Inflammatory macrophage (primary cell): ENCODE measurements around the gene FRMD5.

Experiments used
- DNase-seq, 2 donors: peaks; one replicate each; pipeline ENCODE4 v3.0.0-alpha.2; 2020 to 2022

FRMD5 gene

DNA sequence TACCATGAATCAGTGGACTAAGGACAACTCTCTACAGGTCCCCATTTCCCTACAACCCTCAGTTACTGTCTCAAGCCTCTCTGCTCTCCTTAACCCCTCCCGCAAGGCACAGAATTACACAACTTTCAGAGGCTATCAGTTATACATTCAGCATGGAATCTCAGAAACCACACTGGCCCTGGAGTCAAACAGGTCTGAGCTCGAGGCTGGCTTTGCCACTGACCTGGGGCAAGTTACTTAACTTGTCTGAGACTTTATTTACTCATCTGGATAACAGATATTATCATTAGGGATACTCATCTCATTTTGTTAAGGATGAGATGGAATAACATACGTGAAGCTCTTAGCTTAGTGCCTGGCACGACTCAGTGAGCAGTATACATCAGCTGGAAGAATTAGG lies 273.1 kb downstream of the FRMD5 start:
- DNase-seq = no peak

DNA sequence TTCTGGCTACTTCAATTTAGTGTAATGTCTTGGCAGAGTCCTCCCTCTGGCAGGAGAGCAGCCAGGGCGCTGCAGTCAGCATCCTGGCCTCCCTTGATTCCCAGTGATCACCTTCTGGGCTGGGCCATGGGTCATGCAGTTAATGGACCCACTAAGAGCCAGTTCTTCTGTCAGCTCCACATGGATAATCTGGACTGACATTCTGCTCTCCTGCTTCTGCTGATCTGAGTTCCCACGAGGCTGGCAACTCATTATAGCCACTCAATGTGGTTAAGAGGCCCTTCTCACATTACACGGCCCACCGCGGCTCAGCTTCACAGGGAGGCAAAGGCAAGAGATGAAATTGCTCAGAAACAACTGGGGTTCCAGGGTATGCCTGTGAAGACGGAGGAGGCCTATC lies 274.3 kb downstream of the FRMD5 start:
- no peak for DNase-seq

DNA sequence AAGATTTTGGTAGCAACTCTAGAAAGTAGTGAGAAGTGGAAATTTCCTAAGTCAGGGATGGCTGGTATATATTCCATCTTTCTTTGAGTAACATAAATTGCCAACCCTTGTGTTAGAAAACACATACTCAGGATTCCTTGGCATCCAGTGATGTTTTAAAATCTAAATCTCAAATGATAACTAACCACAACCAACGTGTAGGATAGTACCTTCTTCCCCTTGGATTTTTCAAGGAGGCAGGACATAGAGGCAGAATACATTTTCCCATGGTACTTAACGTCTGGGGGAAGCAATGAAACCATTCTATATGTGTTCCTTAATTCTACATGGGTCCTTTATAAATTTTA lies 274.8 kb downstream of the FRMD5 start:
- no peak for DNase-seq

GRCh38 chr15:43919540-43920253 lies 275.4 kb downstream of the FRMD5 start:
- DNase-seq = no peak

DNA sequence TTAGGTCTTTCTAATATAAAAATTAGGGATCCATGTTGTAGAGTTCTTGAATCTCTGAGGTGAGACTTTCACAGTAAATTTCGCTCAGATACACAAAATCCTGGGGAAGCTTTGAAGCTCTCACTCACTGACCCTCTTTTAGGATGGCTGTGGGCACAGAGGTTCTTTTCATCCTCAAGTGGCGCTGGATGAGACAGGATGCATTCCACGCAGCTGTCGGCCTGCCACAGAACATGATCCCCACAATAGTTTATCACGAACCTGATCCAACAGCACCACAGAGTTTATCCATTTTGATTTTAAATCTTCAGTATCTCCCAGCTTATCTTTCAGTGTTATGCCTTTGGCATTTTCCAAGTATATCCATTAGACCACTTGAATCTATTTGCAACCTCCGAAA lies 276.4 kb downstream of the FRMD5 start:
- DNase-seq = no peak

- DNase-seq = no peak
Observed at GRCh38 chr15:43916326-43916660, 278.8 kb downstream of the FRMD5 start.

DNA sequence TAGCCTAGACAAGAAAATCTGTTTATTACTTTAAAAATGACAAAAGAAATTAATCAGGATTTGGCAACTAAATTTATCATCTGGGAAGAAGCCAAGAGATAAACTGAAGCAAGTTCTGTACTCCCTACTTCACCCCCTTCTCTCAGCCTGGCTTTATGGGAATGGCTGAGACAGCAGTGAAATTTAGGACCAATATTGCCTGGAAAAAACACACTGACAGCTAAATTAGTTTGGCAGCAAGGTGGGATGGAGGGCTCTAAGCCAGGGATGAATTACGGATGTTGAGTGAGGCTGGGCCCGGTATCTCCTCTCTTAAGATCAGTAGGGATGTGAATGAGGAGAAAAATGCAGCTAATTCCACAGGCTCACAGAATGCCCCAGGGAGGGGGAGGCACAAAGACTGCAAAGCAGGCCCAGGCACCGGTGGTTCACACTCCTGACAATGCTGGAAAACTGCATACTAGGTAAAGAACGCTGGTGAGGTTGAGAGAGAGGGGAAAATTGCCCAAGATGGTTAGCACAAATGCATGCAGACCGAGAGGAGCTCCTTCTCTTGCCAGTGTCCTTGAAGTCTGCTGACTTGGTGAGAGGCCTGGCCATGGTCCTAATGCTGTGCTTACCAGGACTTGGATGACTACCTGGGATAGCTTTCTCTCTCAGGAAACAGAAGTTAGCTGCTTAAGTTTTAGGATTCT lies 279.3 kb downstream of the FRMD5 start:
- no peak for DNase-seq

- no peak for DNase-seq
Observed at GRCh38 chr15:43913941-43914340, 281.1 kb downstream of the FRMD5 start.

GRCh38 chr15:43913026-43913780 lies 281.9 kb downstream of the FRMD5 start:
- no peak for DNase-seq

DNA sequence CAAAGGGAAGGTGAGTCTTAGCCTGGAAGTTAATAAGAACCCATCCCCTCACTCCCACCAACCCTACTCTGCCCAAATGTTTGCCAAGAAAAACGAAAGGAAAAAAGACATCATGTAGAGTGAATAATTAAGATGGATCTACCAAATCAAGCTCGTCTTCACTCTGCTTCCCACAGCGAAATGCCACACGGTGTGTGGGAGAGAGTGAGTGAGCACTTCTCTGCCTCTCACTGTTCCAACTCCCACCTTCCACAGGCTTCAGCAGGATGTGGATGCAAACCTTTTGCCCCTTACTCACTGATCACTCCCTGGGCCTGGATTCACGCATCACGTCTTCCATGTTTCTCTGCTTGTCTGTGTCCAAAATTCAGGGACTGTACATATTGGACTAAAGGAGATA lies 282.9 kb downstream of the FRMD5 start:
- DNase-seq = no peak

- DNase-seq = peak; percentile 27 to 80
Observed at GRCh38 chr15:43911235-43911781, 283.8 kb downstream of the FRMD5 start.

GRCh38 chr15:43908516-43909050 lies 286.5 kb downstream of the FRMD5 start:
- DNase-seq = no peak

DNA sequence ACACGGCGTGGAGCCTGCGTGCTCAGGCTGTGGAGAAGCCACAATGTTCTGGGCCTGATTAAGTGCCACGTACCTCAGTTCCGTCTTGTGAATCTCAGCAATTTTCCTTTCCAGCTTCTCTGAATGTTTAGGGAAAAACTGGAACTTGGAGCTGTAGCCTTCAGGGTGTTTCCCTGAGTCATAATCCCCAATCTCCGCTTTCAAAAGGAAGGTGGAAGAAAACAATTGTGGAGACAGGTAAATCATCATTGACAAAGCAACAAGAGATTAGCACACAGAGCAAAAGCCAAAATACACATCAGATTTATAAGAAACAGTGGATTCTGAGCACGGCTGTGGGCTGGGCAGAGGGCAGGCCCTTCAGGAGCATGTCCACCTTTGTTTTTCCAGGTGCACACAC lies 289.3 kb downstream of the FRMD5 start:
- no peak for DNase-seq

- peak; percentile 54 to 56 for DNase-seq
Observed at GRCh38 chr15:43903864-43904290, 291.2 kb downstream of the FRMD5 start.

GRCh38 chr15:43901495-43901894 lies 293.6 kb downstream of the FRMD5 start:
- DNase-seq = no peak

GRCh38 chr15:43900996-43901395 lies 294.1 kb downstream of the FRMD5 start:
- no peak for DNase-seq

DNA sequence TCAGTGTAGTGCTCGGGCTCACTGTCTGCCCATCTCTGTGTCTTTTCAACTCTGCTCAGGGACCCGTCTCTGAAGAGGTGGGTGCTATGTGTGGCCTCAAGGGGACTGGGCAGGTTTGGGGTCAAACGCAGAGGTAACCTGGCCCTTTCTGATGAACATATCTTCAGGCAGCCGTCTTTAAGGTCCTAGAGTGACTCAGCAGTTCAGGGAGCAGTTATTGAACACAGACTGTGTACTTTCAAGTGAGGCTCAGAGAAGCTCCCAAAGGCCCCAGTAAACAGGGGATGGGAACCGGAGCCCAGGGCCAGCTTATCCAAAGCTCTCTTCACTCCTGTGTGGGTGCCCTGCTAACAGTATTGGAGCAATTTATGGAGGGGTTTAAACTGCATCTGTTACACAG lies 295.1 kb downstream of the FRMD5 start:
- DNase-seq = no peak

DNA sequence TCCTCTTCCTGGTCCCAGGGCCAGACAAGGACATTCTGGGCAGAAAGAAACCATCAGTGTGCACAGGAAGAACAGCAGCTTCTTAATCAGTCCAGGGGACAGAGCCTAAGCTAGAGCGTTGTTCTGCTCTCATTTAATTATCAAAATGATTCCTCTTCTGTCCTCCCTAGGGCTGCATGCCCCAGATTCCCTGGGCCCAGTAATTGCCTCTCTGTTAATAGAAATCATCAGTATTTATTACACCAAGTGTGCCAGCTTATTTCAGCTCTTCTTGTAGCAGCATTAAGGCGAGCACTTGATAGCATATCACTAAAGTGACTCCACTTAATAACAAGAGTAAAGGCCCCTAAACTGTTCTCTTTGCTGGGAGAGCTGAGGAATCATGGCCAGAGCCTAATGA lies 296.2 kb downstream of the FRMD5 start:
- DNase-seq = no peak

DNA sequence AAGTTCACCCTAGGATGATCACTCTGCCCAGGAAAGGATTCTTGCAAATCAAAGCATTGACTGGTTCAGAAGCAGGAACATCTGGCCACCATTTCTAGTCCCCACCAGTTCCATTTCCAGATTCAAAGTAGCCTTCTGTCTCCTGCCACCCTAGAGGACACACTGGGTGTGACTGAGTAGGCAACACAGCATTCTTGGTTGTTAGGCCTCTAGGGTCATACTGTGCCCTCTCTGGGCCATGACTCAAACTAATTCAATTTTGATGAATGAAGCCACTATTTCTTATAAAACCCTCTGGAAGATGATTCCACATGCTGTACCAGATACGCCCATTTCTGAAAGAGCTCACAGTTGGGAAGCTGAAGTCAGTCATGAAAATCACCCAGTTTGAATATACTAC lies 298.5 kb downstream of the FRMD5 start:
- no peak for DNase-seq

GRCh38 chr15:43895586-43895985 lies 299.5 kb downstream of the FRMD5 start:
- no peak for DNase-seq

DNA sequence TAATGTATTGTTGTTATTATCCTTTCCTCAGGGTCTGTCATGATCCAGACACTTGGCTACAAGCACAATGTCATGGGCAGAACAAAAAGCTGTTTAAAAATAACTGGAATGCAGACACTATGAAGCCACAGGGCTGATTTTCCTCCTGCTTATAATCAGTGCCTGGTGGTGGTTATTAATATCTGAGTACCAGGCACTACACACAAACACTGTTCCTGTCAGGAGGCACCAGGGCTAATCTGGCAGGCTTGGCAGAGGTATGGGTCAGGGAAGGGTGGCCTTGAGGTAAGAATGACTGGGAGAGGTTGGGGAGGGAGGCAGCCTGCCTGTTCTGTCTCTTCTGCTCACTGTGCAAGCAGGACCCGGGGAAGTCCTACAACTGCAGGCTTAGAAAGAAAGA lies 301.1 kb downstream of the FRMD5 start:
- DNase-seq = no peak

GRCh38 chr15:43889042-43889441 lies 306.0 kb downstream of the FRMD5 start:
- DNase-seq = no peak

- no peak for DNase-seq
Observed at GRCh38 chr15:43887901-43888300, 307.2 kb downstream of the FRMD5 start.
